Measurements from ENCODE around the gene ARPC5L. TPM values are rescaled to one million over a fixed set of nuclear protein-coding genes. Genes with fewer than 3 reads are reported as not detected.
A peak's percentile ranks its signal among the peaks of the same experiment; 100 is the strongest.

ARPC5L gene
- total and polyA plus RNA-seq, 4 experiments from 2014 or later: 26.8 to 66.0 (median 46.1) TPM

DNA sequence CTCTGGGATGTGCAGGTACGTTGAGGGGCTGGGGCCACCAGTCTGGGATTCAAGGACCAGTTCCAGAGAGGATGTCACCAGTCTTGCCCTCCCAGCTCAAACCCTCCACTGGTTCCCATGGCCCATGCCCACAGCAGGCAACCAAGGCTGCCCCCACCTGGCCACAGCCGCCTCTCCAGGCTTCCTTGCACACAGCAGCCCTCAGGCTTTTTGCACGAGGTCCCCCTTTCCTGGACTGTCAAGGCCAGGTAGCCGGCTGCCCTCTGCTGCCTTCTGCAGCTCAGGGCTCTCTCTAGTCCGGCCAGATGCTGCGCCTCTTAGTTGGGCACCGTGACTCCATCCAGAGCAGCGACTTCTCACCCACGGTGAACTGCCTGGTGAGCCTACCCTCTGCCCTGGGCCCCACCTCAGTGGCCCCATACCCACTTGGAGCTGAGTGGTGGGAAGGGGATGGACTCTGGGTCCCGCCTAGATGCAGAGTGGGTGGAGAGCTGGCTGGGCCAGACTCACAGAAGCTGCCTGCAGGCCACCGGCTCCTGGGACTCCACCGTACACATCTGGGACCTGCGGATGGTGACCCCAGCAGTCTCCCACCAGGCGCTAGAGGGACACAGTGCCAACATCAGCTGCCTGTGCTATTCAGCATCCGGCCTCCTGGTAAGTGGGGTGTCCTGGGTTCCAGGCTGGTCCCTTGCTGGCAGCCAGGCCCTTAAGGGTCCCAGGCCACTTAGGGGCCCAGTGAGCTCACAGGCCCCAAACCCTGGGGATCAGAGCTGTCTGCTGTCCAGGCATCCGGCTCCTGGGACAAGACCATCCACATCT, 5.8 kb upstream of the ARPC5L start:
- Histone ChIP-seq H3K4me3 (ENCODE audit: low read length in 2 of 2) (no peak overlapping the region), H3K4me1 (ENCODE audit: insufficient read depth, low read length) (peaks cover 35% of the 10 kb centered on the region), H3K27me3 (ENCODE audit: insufficient read depth, low read length) (no peaks in the 10 kb centered on the region), H3K36me3 (ENCODE audit: insufficient read depth, low read length) (peaks cover 44% of the 10 kb centered on the region), H3K27ac (ENCODE audit: low read depth, low read length) (no peak overlapping the region), H3K9me3 (ENCODE audit: control insufficient read depth in 1 of 2, low read length in 2 of 2) (no peaks in the 10 kb centered on the region)
- peak in 1 of 5 donors; percentile 23 for DNase-seq
- ChIA-PET CTCF (ENCODE audit: partially characterized antibody) (interaction anchor here (1.1 to 10.5 kb wide), 8 partner anchors 9 to 271 kb away, joined by 3 to 230 read pairs (median 4); partner anchors contain the start of genes NR6A1 and OLFML2A), POLR2A (ENCODE audit: partially characterized antibody) (interaction anchor here (0.7 to 7.2 kb wide), 5 partner anchors 11 to 93 kb away, joined by 3 to 74 read pairs (median 4); partner anchors contain the start of genes GOLGA1 and NR6A1)
- intact Hi-C loops (cut with micrococcal nuclease): no loop called here
- Mint-ChIP-seq H3K27me3 (peaks cover 0 to 1% of the 10 kb centered on the region in 2 donors), H3K9me3 (peaks cover 0 to 2% (median 0%) of the 10 kb centered on the region in 8 donors), H3K27ac (peak overlapping the region in 2 of 7 donors; percentile 15 to 62), H3K4me3 (no peak overlapping the region), H3K4me1 (peaks cover 19 to 40% (median 25%) of the 10 kb centered on the region in 4 donors), H3K36me3 (peaks cover 19 to 42% of the 10 kb centered on the region in 2 donors)

DNA sequence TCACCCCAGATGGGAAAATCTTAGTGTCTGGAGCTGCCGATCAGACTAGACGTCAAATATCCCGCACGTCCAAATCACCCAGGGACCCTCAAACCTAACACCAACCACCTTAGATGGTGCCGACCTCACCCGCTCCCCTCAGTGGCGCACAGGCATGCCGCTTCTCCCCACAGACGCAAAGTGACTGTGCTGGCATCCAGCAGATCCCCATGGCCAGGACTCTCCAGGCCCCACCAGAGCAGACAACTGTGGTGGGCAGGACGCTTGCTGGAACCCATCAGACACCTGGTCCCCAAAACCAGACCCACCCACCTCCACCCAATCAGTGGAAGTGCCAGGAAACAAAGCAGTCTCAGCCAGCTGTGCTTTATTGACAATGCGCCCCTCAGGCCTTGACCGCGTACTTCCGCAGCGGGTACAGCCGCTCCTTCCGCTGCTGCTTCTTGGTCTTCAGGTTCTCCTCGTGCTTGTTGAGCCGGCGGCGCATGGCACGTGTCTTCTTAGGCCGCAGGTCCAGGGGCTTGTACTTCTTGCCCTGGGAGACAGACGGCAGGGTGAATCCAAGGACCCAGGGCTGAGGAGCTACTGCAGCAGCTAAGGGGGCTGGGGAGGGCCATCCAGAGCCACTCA, 4.3 kb upstream of the ARPC5L start:
- Mint-ChIP-seq H3K27me3 (peaks cover 0 to under 1% of the 10 kb centered on the region in 2 donors), H3K4me1 (peaks cover 21 to 44% (median 30%) of the 10 kb centered on the region in 4 donors), H3K9me3 (peaks cover 0 to 2% (median 0%) of the 10 kb centered on the region in 8 donors), H3K4me3 (no peak overlapping the region), H3K27ac (peak overlapping the region in 2 of 7 donors; percentile 36 to 62), H3K36me3 (peaks cover 21 to 47% of the 10 kb centered on the region in 2 donors)
- Histone ChIP-seq H3K4me1 (ENCODE audit: insufficient read depth, low read length) (peaks cover 34% of the 10 kb centered on the region), H3K27ac (ENCODE audit: low read depth, low read length) (no peak overlapping the region), H3K4me3 (ENCODE audit: low read length in 2 of 2) (no peak overlapping the region), H3K9me3 (ENCODE audit: control insufficient read depth in 1 of 2, low read length in 2 of 2) (no peaks in the 10 kb centered on the region), H3K27me3 (ENCODE audit: insufficient read depth, low read length) (no peaks in the 10 kb centered on the region), H3K36me3 (ENCODE audit: insufficient read depth, low read length) (peaks cover 45% of the 10 kb centered on the region)
- ChIA-PET POLR2A (ENCODE audit: partially characterized antibody) (interaction anchor here (7.2 kb wide), 1 partner anchor 14 kb away, joined by 74 read pairs; no protein-coding TSS in a partner anchor), CTCF (ENCODE audit: partially characterized antibody) (interaction anchor here (1.2 to 10.5 kb wide), 3 partner anchors 10 to 83 kb away, joined by 4 to 230 read pairs (median 56); partner anchors contain the start of genes NR6A1 and OLFML2A)
- intact Hi-C loops (cut with micrococcal nuclease): no loop called here
- DNase-seq: peak in 1 of 5 donors; percentile 30

DNA sequence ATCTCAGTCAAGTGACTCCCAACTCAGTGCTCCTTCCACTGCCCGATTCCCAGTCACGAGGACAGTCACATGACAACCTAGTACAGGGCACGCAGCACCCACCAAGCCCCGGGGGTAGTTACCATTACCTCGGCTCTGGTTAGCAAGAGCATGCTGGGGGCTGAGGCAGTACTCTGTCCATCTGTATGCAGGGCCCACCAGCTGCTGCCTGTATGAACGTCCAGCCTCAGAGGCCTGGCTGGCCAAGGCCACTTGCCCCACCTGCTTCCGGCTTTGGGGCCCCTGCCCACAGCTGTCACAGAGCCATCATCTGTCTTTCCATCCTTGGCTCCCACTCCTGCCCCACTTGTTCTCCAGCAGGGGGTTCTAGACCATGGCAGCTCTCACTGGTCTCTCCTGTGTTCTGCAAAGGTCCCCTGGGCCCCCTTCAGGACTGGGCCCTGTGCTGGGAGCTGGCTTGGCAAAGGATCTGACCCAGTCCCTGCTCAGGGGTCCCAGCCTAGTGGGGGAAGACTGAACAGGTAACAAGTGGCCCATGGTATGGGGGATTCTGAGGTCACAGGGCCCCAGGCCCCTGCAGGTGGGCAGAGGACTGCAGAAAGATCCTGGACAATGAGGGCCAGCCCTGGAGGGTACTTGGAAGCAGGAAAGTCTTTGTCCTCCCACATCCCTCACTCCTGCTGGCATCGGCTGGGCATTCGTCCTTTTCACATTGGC, 3.4 kb upstream of the ARPC5L start:
- H3K27me3 Mint-ChIP-seq: no peaks in the 10 kb centered on the region
- ChIA-PET POLR2A (ENCODE audit: partially characterized antibody) (interaction anchor here (7.2 kb wide), 1 partner anchor 13 kb away, joined by 74 read pairs; no protein-coding TSS in a partner anchor), CTCF (ENCODE audit: partially characterized antibody) (interaction anchor here (10.5 kb wide), 1 partner anchor 84 kb away, joined by 230 read pairs; the partner anchor contains the start of genes NR6A1 and OLFML2A)
- Histone ChIP-seq H3K27ac (ENCODE audit: low read depth, low read length) (no peak overlapping the region), H3K4me3 (ENCODE audit: low read length in 2 of 2) (no peak overlapping the region), H3K9me3 (ENCODE audit: control insufficient read depth in 1 of 2, low read length in 2 of 2) (no peaks in the 10 kb centered on the region), H3K27me3 (ENCODE audit: insufficient read depth, low read length) (no peaks in the 10 kb centered on the region), H3K36me3 (ENCODE audit: insufficient read depth, low read length) (peaks cover 45% of the 10 kb centered on the region), H3K4me1 (ENCODE audit: insufficient read depth, low read length) (peaks cover 27% of the 10 kb centered on the region)
- peaks cover 0 to 2% (median 0%) of the 10 kb centered on the region in 8 donors for H3K9me3 Mint-ChIP-seq
- H3K36me3 Mint-ChIP-seq: peaks cover 21 to 47% of the 10 kb centered on the region in 2 donors
- peak in 1 of 5 donors; percentile 24 for DNase-seq
- no peak overlapping the region for H3K4me3 Mint-ChIP-seq
- intact Hi-C loops (cut with micrococcal nuclease): no loop called here
- peaks cover 20 to 39% (median 28%) of the 10 kb centered on the region in 4 donors for H3K4me1 Mint-ChIP-seq
- H3K27ac Mint-ChIP-seq: peak overlapping the region in 2 of 7 donors; percentile 17 to 42

DNA sequence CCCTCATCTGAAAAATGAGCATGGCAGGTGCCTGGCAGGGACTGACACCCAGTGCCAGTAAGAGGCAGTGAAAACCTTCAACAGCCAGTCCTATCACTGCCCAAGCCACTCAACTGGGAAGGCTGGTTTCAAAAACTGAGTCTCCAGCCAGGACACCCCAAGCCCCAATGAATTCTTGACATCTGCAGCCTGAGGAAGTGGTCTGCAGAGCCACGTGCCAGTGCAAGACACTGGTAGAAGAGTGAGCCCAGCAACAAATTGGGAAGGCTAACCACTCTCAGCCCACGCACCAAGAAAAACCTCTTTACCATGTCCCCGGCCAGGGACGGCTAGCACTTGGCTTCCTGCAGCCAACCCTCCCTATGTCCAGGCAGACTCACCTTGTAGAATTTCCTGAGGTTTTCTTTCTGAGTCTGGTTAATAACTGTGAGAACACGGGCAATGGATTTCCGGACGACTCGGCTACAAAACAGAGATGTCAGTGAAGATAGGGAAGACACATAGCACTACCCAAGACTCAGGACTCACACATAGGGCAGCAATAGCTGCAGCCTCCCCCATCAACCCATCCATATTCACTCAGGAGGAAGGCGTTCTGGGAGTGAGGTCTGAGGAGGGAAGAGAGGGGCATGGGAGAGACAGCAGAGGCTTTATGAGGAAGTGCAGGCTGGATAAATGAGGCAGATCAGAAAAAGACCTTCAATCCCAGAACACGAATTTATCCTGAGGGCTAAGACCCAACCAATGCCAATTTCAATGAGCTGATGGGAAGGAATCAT, 1.9 kb upstream of the ARPC5L start:
- no peak for DNase-seq
- Histone ChIP-seq H3K4me1 (ENCODE audit: insufficient read depth, low read length) (peaks cover 26% of the 10 kb centered on the region), H3K27ac (ENCODE audit: low read depth, low read length) (peak overlapping the region; percentile 95), H3K4me3 (ENCODE audit: low read length in 2 of 2) (peak overlapping the region in 1 of 2 donors; percentile 78), H3K27me3 (ENCODE audit: insufficient read depth, low read length) (no peaks in the 10 kb centered on the region), H3K9me3 (ENCODE audit: control insufficient read depth in 1 of 2, low read length in 2 of 2) (no peaks in the 10 kb centered on the region), H3K36me3 (ENCODE audit: insufficient read depth, low read length) (peaks cover 45% of the 10 kb centered on the region)
- intact Hi-C loops (cut with micrococcal nuclease): loop anchor here (2.0 kb wide), 1 partner anchor 329 kb away; the partner anchor contains the start of gene PPP6C
- peak overlapping the region; percentile 57 to 99 (median 92) for H3K27ac Mint-ChIP-seq
- ChIA-PET POLR2A (ENCODE audit: partially characterized antibody) (interaction anchor here (0.6 to 7.2 kb wide), 8 partner anchors 11 to 89 kb away, joined by 3 to 74 read pairs (median 4); partner anchors contain the start of gene NR6A1), CTCF (ENCODE audit: partially characterized antibody) (interaction anchor here (0.8 to 10.5 kb wide), 7 partner anchors 7 to 283 kb away, joined by 3 to 230 read pairs (median 11); partner anchors contain the start of genes NR6A1, OLFML2A, SCAI and WDR38)
- no peaks in the 10 kb centered on the region for H3K27me3 Mint-ChIP-seq
- H3K36me3 Mint-ChIP-seq: peaks cover 21 to 47% of the 10 kb centered on the region in 2 donors
- H3K9me3 Mint-ChIP-seq: no peaks in the 10 kb centered on the region
- peak overlapping the region; percentile 71 to 100 (median 96) for H3K4me3 Mint-ChIP-seq
- peaks cover 20 to 43% (median 29%) of the 10 kb centered on the region in 4 donors for H3K4me1 Mint-ChIP-seq

DNA sequence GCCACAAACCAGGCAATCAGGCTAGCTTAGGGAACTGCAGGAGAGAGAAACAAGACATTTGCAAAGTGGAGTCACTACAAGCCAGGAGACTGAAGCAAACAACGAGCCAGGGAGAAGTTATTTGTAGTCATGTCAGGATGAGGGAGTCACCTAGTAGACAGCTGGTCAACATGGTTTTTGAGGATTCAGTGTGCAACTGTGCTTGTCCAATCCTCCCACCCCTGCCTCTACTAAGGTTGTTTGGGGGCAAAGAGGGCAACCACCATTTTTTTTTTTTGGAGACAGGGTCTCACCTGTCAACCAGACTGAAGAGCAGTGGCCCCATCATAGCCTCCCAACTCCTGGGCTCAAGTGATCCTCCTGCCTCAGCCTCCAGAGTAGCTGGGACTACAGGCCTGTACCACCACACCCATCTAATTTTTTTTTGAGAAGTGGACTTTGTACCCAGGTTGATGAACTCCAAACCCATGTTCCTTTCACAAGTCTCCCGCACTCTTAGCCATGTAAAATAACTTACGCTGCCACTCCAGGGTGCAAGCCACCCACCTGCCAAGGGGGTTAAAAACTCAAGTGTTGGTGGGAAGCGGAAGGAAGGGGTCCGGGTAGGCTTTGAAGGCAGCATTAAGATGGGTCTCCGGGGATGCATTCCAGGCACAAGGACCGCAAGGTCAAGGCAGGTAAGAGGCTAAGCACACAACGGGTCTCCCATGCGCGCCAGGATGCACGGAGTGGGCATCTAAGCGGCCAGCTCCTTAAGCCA, 1.2 kb upstream of the ARPC5L start:
- Mint-ChIP-seq H3K27ac (peak overlapping the region; percentile 87 to 99 (median 95)), H3K27me3 (no peaks in the 10 kb centered on the region), H3K4me1 (peaks cover 20 to 41% (median 29%) of the 10 kb centered on the region in 4 donors), H3K9me3 (no peaks in the 10 kb centered on the region), H3K36me3 (peaks cover 21 to 47% of the 10 kb centered on the region in 2 donors), H3K4me3 (peak overlapping the region; percentile 91 to 100 (median 96))
- H3K4me1 ChIP-seq (ENCODE audit: insufficient read depth, low read length): peaks cover 26% of the 10 kb centered on the region
- peaks cover 45% of the 10 kb centered on the region for H3K36me3 ChIP-seq (ENCODE audit: insufficient read depth, low read length)
- POLR2A ChIA-PET (ENCODE audit: partially characterized antibody): interaction anchor here (0.6 to 7.2 kb wide), 14 partner anchors 8 to 401 kb away, joined by 3 to 74 read pairs (median 5); partner anchors contain the start of genes GAPVD1, GOLGA1, HSPA5 and NR6A1
- peak overlapping the region; percentile 95 for H3K27ac ChIP-seq (ENCODE audit: low read depth, low read length)
- intact Hi-C loops (cut with micrococcal nuclease): loop anchor here (1.0 to 2.0 kb wide), 3 partner anchors 9 to 328 kb away; partner anchors contain the start of genes NR6A1 and PPP6C
- DNase-seq: no peak
- CTCF ChIA-PET (ENCODE audit: partially characterized antibody): interaction anchor here (0.8 to 3.6 kb wide), 7 partner anchors 8 to 283 kb away, joined by 3 to 36 read pairs (median 5); partner anchors contain the start of genes NR6A1, SCAI and WDR38
- no peaks in the 10 kb centered on the region for H3K27me3 ChIP-seq (ENCODE audit: insufficient read depth, low read length)
- H3K9me3 ChIP-seq (ENCODE audit: control insufficient read depth in 1 of 2, low read length in 2 of 2): no peaks in the 10 kb centered on the region
- peak overlapping the region; percentile 5 to 78 for H3K4me3 ChIP-seq (ENCODE audit: low read length in 2 of 2)

Data from CD4-positive, alpha-beta memory T cell (primary cell).